Measurements from ENCODE around the gene GPR39.

GRCh38 chr2:132654335-132654734 is 237.7 kb downstream of the GPR39 start:
- TF ChIP-seq, protein P1, sequence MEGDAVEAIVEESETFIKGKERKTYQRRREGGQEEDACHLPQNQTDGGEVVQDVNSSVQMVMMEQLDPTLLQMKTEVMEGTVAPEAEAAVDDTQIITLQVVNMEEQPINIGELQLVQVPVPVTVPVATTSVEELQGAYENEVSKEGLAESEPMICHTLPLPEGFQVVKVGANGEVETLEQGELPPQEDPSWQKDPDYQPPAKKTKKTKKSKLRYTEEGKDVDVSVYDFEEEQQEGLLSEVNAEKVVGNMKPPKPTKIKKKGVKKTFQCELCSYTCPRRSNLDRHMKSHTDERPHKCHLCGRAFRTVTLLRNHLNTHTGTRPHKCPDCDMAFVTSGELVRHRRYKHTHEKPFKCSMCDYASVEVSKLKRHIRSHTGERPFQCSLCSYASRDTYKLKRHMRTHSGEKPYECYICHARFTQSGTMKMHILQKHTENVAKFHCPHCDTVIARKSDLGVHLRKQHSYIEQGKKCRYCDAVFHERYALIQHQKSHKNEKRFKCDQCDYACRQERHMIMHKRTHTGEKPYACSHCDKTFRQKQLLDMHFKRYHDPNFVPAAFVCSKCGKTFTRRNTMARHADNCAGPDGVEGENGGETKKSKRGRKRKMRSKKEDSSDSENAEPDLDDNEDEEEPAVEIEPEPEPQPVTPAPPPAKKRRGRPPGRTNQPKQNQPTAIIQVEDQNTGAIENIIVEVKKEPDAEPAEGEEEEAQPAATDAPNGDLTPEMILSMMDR (conservative IDR thresholded peaks at IDR 0.05; ENCODE audit: low read depth, low read length): no peak
- TF ChIP-seq EZH2 (IDR thresholded peaks at IDR 0.05; ENCODE audit: low read length, unreplicated experiment): no peak

All from PC-3 (cell line).